GM12878 (cell line): ENCODE results near the gene PTMA. TPM values are rescaled to one million over a fixed set of nuclear protein-coding genes. Genes with fewer than 3 reads are reported as not detected.

Experiments used
- BHLHE40 ChIP-seq, 2 experiments: fragments of 450-650 bp in 1 of 2; IDR thresholded peaks; 2 replicates each; pipeline ENCODE4 v1.6.1; 2011 to 2017; ENCODE audit warnings: low read depth in 2 of 2, borderline replicate concordance in 1 of 2, improper control_type of control experiment in 1 of 2, low read length in 1 of 2, mild to moderate bottlenecking in 1 of 2
- CBX5 ChIP-seq: sonication (generic); IDR thresholded peaks from 2 replicates; pipeline ENCODE4 v1.6.1; 2016; ENCODE audit warnings: low read depth, moderate library complexity, mild to moderate bottlenecking, inconsistent platforms
- HCFC1 ChIP-seq: fragments of 150-350 bp; IDR thresholded peaks from 2 replicates; pipeline ENCODE4 v1.6.1; 2014; ENCODE audit warnings: low read length
- JUNB ChIP-seq: IDR thresholded peaks from 2 replicates; pipeline ENCODE4 v1.6.1; 2016; ENCODE audit warnings: antibody characterized with exemption, mild to moderate bottlenecking
- KLF5 ChIP-seq: fragments of 450-650 bp; IDR thresholded peaks from 2 replicates; pipeline ENCODE4 v1.6.1; 2014; ENCODE audit warnings: mild to moderate bottlenecking; ENCODE audit not compliant: partially characterized antibody
- MLLT1 ChIP-seq: fragments of 450-650 bp; IDR thresholded peaks from 2 replicates; pipeline ENCODE4 v1.6.1; 2016; ENCODE audit warnings: mild to moderate bottlenecking
- POLR2AphosphoS2 ChIP-seq: IDR thresholded peaks from 2 replicates; pipeline ENCODE4 v1.6.1; 2011; ENCODE audit warnings: low read depth, mild to moderate bottlenecking, low read length, improper control_type of control experiment, moderate library complexity
- RELA ChIP-seq: fragments of 450-650 bp; IDR thresholded peaks from 2 replicates; pipeline ENCODE4 v1.8.0; 2014; ENCODE audit warnings: borderline replicate concordance; ENCODE audit not compliant: partially characterized antibody
- SMAD5 ChIP-seq: IDR thresholded peaks from 2 replicates; pipeline ENCODE4 v1.6.1; 2016; ENCODE audit warnings: antibody characterized with exemption, low read depth
- ZNF24 ChIP-seq: fragments of 450-650 bp; IDR thresholded peaks from 2 replicates; pipeline ENCODE4 v1.6.1; 2017; ENCODE audit warnings: antibody characterized with exemption, mild to moderate bottlenecking
- polyA plus RNA-seq, 11 experiments: library from polyadenylated mRNA; depleted of rRNA in 4 of 11; unstranded in 6 of 11; stranded (reverse) in 5 of 11; fragments of >200 nt; fragmentation: Nextera tagmentation in 4 of 11; fragmentation: Illumina TruSeq in 1 of 11; extraction: Ambion mirVana in 4 of 11; extraction: Trizol in 1 of 11; gene quantifications; 1 replicate in 1 of 11; 2 replicates in 10 of 11; pipeline versions ENCODE4 v1.2.1 to v1.2.3, GENCODE V29; 2011 to 2016; ENCODE audit warnings: inconsistent platforms in 2 of 11, missing spikeins in 2 of 11, low read depth in 1 of 11
- total RNA-seq, 4 experiments: library from RNA; depleted of rRNA in 3 of 4; stranded (reverse); fragments of >200 nt in 3 of 4; fragmentation: Illumina TruSeq in 1 of 4; extraction: Trizol in 1 of 4; gene quantifications; 2 replicates each; pipeline versions ENCODE4 v1.2.1 to v1.2.3, GENCODE V29; 2013 to 2021
- TF ChIP-seq, protein P1 (sequence below): IDR thresholded peaks from 2 replicates; pipeline ENCODE4 v1.6.1; 2012; ENCODE audit warnings: low read depth, low read length, improper control_type of control experiment

The PTMA gene
- total and polyA plus RNA-seq, 10 of the 15 experiments (the other 5 are each of a cell fraction or from before 2014, with no cell fraction given), result 1,144 to 5,018 (median 3,464) TPM

GRCh38 chr2:231706731-231707624 is 1.3 kb upstream of the PTMA start (continued):
- TF ChIP-seq MLLT1, result peak; percentile 87
- peak in 1 of 2 experiments; percentile 61; a peak in 3 of 4 replicates for TF ChIP-seq BHLHE40 (IDR thresholded peaks at IDR 0.05; ENCODE audit: borderline replicate concordance in 1 of 2, low read depth in 2 of 2, low read length in 1 of 2)
- TF ChIP-seq HCFC1, result peak; percentile 93
- TF ChIP-seq, protein P1, sequence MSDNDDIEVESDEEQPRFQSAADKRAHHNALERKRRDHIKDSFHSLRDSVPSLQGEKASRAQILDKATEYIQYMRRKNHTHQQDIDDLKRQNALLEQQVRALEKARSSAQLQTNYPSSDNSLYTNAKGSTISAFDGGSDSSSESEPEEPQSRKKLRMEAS, result peak; percentile 25; the same call in 1 of the 2 replicates
- peak; percentile 54; the same call in 1 of the 2 replicates for TF ChIP-seq SMAD5
- no peak for TF ChIP-seq JUNB
- no peak for TF ChIP-seq ZNF24
- TF ChIP-seq POLR2AphosphoS2, result 0 out of 2 replicates have a peak, but pooled peaks have one; percentile 11
- TF ChIP-seq RELA, result peak; percentile 96
- no peak for TF ChIP-seq CBX5
- peak; percentile 82 for TF ChIP-seq KLF5
